GM12878 (cell line): ENCODE data around the gene IGSF8. TPM values are rescaled to one million over a fixed set of nuclear protein-coding genes. Genes with fewer than 3 reads are reported as not detected.

Source experiments
- ATAC-seq: fragments of 200-7000 bp; cut with Tn5 transposase; 3 replicates; pipeline ENCODE4 v1.9.1; 2020; ENCODE audit warnings: mild to moderate bottlenecking, moderate library complexity
- BruUV-seq: library from RNA; stranded (reverse); fragments of 400-500 nt; replicated peaks from 2 replicates; lab custom pipeline; 2021; lab: Mats Ljungman, UMichigan
- CTCF ChIA-PET: fragments of 300-600 bp; sonication (Branson Sonifier 250); formaldehyde crosslinking; extraction: SDS; loops from one replicate; lab custom pipeline; 2021; ENCODE audit warnings: inconsistent platforms; lab: Yijun Ruan, JAX
- POLR2A ChIA-PET: fragments of 350-600 bp; formaldehyde crosslinking; extraction: SDS; loops from one replicate; lab custom pipeline; 2021; ENCODE audit warnings: inconsistent platforms; lab: Charles Lee
- RAD21 ChIA-PET: fragments of 300-600 bp; sonication (Branson Sonifier 250); formaldehyde crosslinking; loops from one replicate; lab custom pipeline; 2023; ENCODE audit warnings: antibody characterized with exemption; ENCODE audit not compliant: unreplicated experiment; lab: Charles Lee
- SMC1A ChIA-PET: fragments of 300-600 bp; sonication (Branson Sonifier 250); formaldehyde crosslinking; loops from one replicate; lab custom pipeline; 2023; ENCODE audit not compliant: unreplicated experiment, uncharacterized antibody; lab: Charles Lee
- DNase-seq: peaks from one replicate; pipeline ENCODE4 v3.0.0-alpha.2; 2011; ENCODE audit warnings: low read depth, low spot score
- FAIRE-seq: peaks from 3 replicates; lab custom pipeline; 2011; peaks lifted over from hg19 to GRCh38; lab: Jason Lieb, UNC
- H2AFZ ChIP-seq: 2 replicates; pipeline ENCODE4 v1.6.0; 2011; ENCODE audit warnings: low read depth, low read length, control low read depth; ENCODE audit not compliant: control insufficient read depth
- H3K27ac ChIP-seq: 2 replicates; pipeline ENCODE4 v1.5.1; 2011; ENCODE audit warnings: control low read depth; ENCODE audit not compliant: control insufficient read depth, insufficient read depth
- H3K27me3 ChIP-seq, 2 experiments: replicated peaks in 1 of 2; 2 replicates each; pipeline versions ENCODE4 v1.6.0 to v1.6.1; 2011; ENCODE audit warnings: low read length in 1 of 2; ENCODE audit not compliant: control insufficient read depth in 2 of 2, insufficient read depth in 2 of 2
- H3K36me3 ChIP-seq, 2 experiments: 2 replicates each; pipeline ENCODE4 v1.5.1; 2011; ENCODE audit warnings: low read length in 1 of 2; ENCODE audit not compliant: control insufficient read depth in 2 of 2, insufficient read depth in 2 of 2
- H3K4me1 ChIP-seq: 2 replicates; pipeline ENCODE4 v1.6.1; 2011; ENCODE audit warnings: mild to moderate bottlenecking, low read length, moderate library complexity, mixed read lengths; ENCODE audit not compliant: control insufficient read depth, insufficient read depth
- H3K4me2 ChIP-seq: 2 replicates; pipeline ENCODE4 v1.6.0; 2011; ENCODE audit warnings: control low read depth; ENCODE audit not compliant: control insufficient read depth, insufficient read depth
- H3K4me3 ChIP-seq: fragments of 200-600 bp; sonication (generic); 2 replicates; pipeline ENCODE4 v1.5.1; 2016
- H3K79me2 ChIP-seq: 2 replicates; pipeline ENCODE4 v1.6.0; 2011; ENCODE audit warnings: low read length; ENCODE audit not compliant: control insufficient read depth, insufficient read depth
- H3K9ac ChIP-seq: 2 replicates; pipeline ENCODE4 v1.8.0; 2011; ENCODE audit warnings: low read length, control low read depth, mixed read lengths; ENCODE audit not compliant: control insufficient read depth, insufficient read depth
- H3K9me3 ChIP-seq: replicated peaks from 3 replicates; pipeline ENCODE4 v1.5.1; 2011; ENCODE audit warnings: mild to moderate bottlenecking, low read length; ENCODE audit not compliant: control insufficient read depth, insufficient read depth
- H4K20me1 ChIP-seq: 2 replicates; pipeline ENCODE4 v1.6.0; 2011; ENCODE audit not compliant: control insufficient read depth, insufficient read depth
- ATF7 ChIP-seq: fragments of 450-650 bp; IDR thresholded peaks from 2 replicates; pipeline ENCODE4 v1.6.1; 2016; ENCODE audit warnings: low read depth, mild to moderate bottlenecking
- E2F8 ChIP-seq: fragments of 450-650 bp; IDR thresholded peaks from 2 replicates; pipeline ENCODE4 v1.6.1; 2018; ENCODE audit warnings: mild to moderate bottlenecking, low read depth, moderate library complexity; ENCODE audit not compliant: partially characterized antibody
- KDM1A ChIP-seq: fragments of 200-600 bp; sonication (generic); IDR thresholded peaks from 2 replicates; pipeline ENCODE4 v1.6.1; 2016; ENCODE audit warnings: borderline replicate concordance
- KLF5 ChIP-seq: fragments of 450-650 bp; IDR thresholded peaks from 2 replicates; pipeline ENCODE4 v1.6.1; 2014; ENCODE audit warnings: mild to moderate bottlenecking; ENCODE audit not compliant: partially characterized antibody
- RB1 ChIP-seq: fragments of 450-650 bp; formaldehyde crosslinking; IDR thresholded peaks from 2 replicates; pipeline ENCODE4 v1.6.1; 2017; ENCODE audit warnings: mild to moderate bottlenecking, borderline replicate concordance
- SMARCA5 ChIP-seq: fragments of 450-650 bp; IDR thresholded peaks from 2 replicates; pipeline ENCODE4 v1.6.1; 2017; ENCODE audit warnings: mild to moderate bottlenecking
- ZBTB11 ChIP-seq: fragments of 450-650 bp; formaldehyde crosslinking; IDR thresholded peaks from 2 replicates; pipeline ENCODE4 v1.5.0; 2022; ENCODE audit warnings: mild to moderate bottlenecking, missing genetic modification characterization
- ZNF274 ChIP-seq: IDR thresholded peaks from one replicate; pipeline ENCODE4 v1.8.0; 2011; ENCODE audit not compliant: insufficient read length, insufficient read depth
- WGBS: methylation state at CpG from one replicate; pipeline ENCODE4 v1.1.6; 2016; ENCODE audit warnings: low lambda C conversion rate; ENCODE audit not compliant: insufficient replicate concordance, insufficient coverage; ENCODE audit errors: missing lambda C conversion rate; 5-methylcytosine and 5-hydroxymethylcytosine counted together
- in situ Hi-C: fragments of 300-500 bp; cut with MboI; formaldehyde crosslinking; loops from 9 replicates; pipeline ENCODE4 v1.14.3; 2018; ENCODE audit warnings: mixed read lengths
- intact Hi-C: fragments of 100-400 bp; cut with micrococcal nuclease; formaldehyde crosslinking; loops from one replicate; pipeline ENCODE4 v1.14.2; 2022; ENCODE audit not compliant: unreplicated experiment
- polyA plus RNA-seq, 11 experiments: library from polyadenylated mRNA; depleted of rRNA in 4 of 11; unstranded in 6 of 11; stranded (reverse) in 5 of 11; fragments of >200 nt; fragmentation: Nextera tagmentation in 4 of 11; fragmentation: Illumina TruSeq in 1 of 11; extraction: Ambion mirVana in 4 of 11; extraction: Trizol in 1 of 11; gene quantifications; 1 replicate in 1 of 11; 2 replicates in 10 of 11; pipeline versions ENCODE4 v1.2.1 to v1.2.3, GENCODE V29; 2011 to 2016; ENCODE audit warnings: inconsistent platforms in 2 of 11, missing spikeins in 2 of 11, low read depth in 1 of 11
- total RNA-seq, 4 experiments: library from RNA; depleted of rRNA in 3 of 4; stranded (reverse); fragments of >200 nt in 3 of 4; fragmentation: Illumina TruSeq in 1 of 4; extraction: Trizol in 1 of 4; gene quantifications; 2 replicates each; pipeline versions ENCODE4 v1.2.1 to v1.2.3, GENCODE V29; 2013 to 2021
- TF ChIP-seq, protein P1 (sequence below): fragments of 450-650 bp; IDR thresholded peaks from 2 replicates; pipeline ENCODE4 v1.6.1; 2018; ENCODE audit warnings: borderline replicate concordance, mild to moderate bottlenecking; ENCODE audit not compliant: partially characterized antibody

Gene IGSF8
- total and polyA plus RNA-seq, 10 of the 15 experiments (the other 5 are each of a cell fraction or from before 2014, with no cell fraction given): 0.64 to 24.7 (median 13.9) TPM

DNA sequence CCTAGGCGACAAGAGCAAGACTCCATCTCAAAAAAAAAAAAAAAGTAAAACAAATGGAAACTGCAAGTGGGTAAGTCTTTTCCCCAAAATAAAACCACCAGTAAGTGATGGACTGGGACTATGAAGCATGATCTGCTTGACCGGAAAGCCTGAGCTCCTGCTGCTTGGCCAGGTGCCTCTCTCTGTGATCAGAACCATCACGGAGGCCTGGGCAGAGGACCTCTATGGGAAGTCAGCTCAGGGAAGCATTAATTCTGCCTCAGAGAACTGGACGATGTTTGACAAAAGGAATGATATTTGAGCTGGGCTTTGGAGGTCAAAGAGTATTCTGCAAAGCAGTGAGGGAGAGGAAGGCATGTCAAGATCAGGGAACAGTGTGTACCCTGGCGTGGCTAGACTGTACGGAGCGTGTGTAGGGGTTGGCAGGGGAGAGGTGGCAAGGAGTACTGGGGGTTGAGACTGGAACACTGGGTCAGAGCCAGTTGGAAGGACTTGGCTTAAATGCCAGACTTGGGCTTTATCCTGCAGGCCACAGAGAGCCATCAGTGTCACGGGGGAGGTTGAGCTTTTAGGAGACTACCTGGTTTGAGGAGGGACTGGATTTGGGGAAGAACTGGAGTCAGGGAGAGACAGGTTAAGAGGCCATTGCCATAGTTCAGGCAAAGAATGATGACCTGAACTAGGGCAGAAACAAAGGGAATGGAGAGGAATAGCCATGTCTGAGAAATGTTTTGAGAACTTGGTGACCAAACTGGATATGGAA lies 33.6 kb upstream of the IGSF8 start (continued):
- TF ChIP-seq E2F8 (no peak), SMARCA5 (no peak)
- TF ChIP-seq, protein P1, sequence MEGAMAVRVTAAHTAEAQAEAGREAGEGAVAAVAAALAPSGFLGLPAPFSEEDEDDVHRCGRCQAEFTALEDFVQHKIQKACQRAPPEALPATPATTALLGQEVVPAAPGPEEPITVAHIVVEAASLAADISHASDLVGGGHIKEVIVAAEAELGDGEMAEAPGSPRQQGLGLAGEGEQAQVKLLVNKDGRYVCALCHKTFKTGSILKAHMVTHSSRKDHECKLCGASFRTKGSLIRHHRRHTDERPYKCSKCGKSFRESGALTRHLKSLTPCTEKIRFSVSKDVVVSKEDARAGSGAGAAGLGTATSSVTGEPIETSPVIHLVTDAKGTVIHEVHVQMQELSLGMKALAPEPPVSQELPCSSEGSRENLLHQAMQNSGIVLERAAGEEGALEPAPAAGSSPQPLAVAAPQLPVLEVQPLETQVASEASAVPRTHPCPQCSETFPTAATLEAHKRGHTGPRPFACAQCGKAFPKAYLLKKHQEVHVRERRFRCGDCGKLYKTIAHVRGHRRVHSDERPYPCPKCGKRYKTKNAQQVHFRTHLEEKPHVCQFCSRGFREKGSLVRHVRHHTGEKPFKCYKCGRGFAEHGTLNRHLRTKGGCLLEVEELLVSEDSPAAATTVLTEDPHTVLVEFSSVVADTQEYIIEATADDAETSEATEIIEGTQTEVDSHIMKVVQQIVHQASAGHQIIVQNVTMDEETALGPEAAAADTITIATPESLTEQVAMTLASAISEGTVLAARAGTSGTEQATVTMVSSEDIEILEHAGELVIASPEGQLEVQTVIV: no peak

DNA sequence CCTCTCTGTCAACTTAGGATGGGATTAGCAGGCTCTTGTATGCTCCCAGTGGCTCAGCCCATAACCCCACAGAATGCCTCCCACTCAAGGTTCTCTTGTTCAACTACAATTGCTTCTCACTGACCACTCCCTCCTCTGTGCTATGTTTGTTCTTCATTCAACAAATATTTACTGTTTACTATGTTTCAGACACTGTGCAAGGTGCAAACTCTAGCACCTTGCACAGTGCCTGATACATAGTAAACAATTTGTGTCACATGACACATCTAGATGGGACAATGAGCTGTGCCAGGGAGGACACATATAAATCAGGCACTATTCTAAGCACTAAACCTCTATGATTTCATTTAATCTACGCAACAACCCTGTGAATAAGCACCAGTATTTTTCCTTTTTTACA lies 32.5 kb upstream of the IGSF8 start:
- ChIA-PET SMC1A (interaction anchor here (1.1 kb wide), 1 partner anchor 124 kb away, joined by 3 read pairs; no protein-coding TSS in a partner anchor), RAD21 (no interaction called here), CTCF (interaction anchor here (1.4 kb wide), 1 partner anchor 36 kb away, joined by 3 read pairs; no protein-coding TSS in a partner anchor), POLR2A (interaction anchor here (0.7 kb wide), 1 partner anchor 262 kb away, joined by 3 read pairs; no protein-coding TSS in a partner anchor)
- no peaks in the 10 kb centered on the region for H3K4me1 ChIP-seq
- no peaks in the 10 kb centered on the region for H3K79me2 ChIP-seq
- no peak for ATAC-seq
- no peaks in the 10 kb centered on the region for H3K9me3 ChIP-seq
- in situ Hi-C loops (no loop called here), intact Hi-C loops (no loop called here)
- H3K27me3 ChIP-seq: 0 out of 4 replicates have a peak, but pooled peaks cover 1 to 2% of the 10 kb centered on the region in 2 experiments
- no peak overlapping the region for H2AFZ ChIP-seq
- H4K20me1 ChIP-seq: no peaks in the 10 kb centered on the region
- no peak overlapping the region for H3K4me2 ChIP-seq
- no peak for FAIRE-seq
- H3K27ac ChIP-seq: no peak overlapping the region
- WGBS: 31% methylated on average over 1 of the region's 1 CpG
- no peak for DNase-seq
- no peak overlapping the region for H3K9ac ChIP-seq
- no TSS peak for BruUV-seq
- H3K4me3 ChIP-seq: no peak overlapping the region
- no peaks in the 10 kb centered on the region for H3K36me3 ChIP-seq
- TF ChIP-seq ZNF274: no peak
- no peak for TF ChIP-seq KLF5
- TF ChIP-seq, protein P1: no peak
- TF ChIP-seq ZBTB11 (CRISPR knock-in tag): no peak
- TF ChIP-seq ATF7: no peak
- no peak for TF ChIP-seq RB1
- no peak for TF ChIP-seq KDM1A
